ENCODE results near the gene BRD7.

- no peak for TF ChIP-seq CTCF (IDR thresholded peaks at IDR 0.05; ENCODE audit: poor library complexity)
- no peak for TF ChIP-seq EZH2 (IDR thresholded peaks at IDR 0.05; ENCODE audit: borderline replicate concordance)
Measured at GRCh38 chr16:50363656-50364055, 5.1 kb downstream of the BRD7 start.
